IgD-negative memory B cell (primary cell): Measurements from ENCODE around the gene BTN1A1. TPM values are rescaled to one million over a fixed set of nuclear protein-coding genes. Genes with fewer than 3 reads are reported as not detected.
"Not testable (repeated sequence)": the region's sequence is repeated elsewhere in the genome, so short reads cannot be mapped to it uniquely, and the experiment has no call there.

Source experiments
- H3K27ac Mint-ChIP-seq, 3 donors: one replicate each; pipeline ENCODE4 v1.8.0; 2020 to 2022; ENCODE audit warnings: mild to moderate bottlenecking in 3 of 3, mixed read lengths in 3 of 3, moderate library complexity in 1 of 3
- H3K27me3 Mint-ChIP-seq: one replicate; pipeline ENCODE4 v1.8.0; 2021; ENCODE audit warnings: mixed read lengths
- H3K36me3 Mint-ChIP-seq: one replicate; pipeline ENCODE4 v1.8.0; 2020; ENCODE audit warnings: mild to moderate bottlenecking, mixed read lengths
- H3K4me1 Mint-ChIP-seq, 3 donors: one replicate each; pipeline ENCODE4 v1.8.0; 2020 to 2022; ENCODE audit warnings: mixed read lengths in 3 of 3, mild to moderate bottlenecking in 1 of 3
- H3K4me3 Mint-ChIP-seq, 4 donors: one replicate each; pipeline ENCODE4 v1.8.0; 2020 to 2022; ENCODE audit warnings: mild to moderate bottlenecking in 4 of 4, mixed read lengths in 4 of 4, moderate library complexity in 3 of 4
- H3K9me3 Mint-ChIP-seq, 3 donors: one replicate each; pipeline ENCODE4 v1.8.0; 2020 to 2021; ENCODE audit warnings: mixed read lengths in 3 of 3, mild to moderate bottlenecking in 1 of 3
- polyA plus RNA-seq: library from polyadenylated mRNA; unstranded; fragments of 300-500 nt; fragmentation: Illumina TruSeq; gene quantifications from one replicate; pipeline ENCODE4 v1.2.3, GENCODE V29; 2021

The BTN1A1 gene
- 3.7 TPM for polyA plus RNA-seq

- Mint-ChIP-seq H3K27me3 (peaks cover 3% of the 10 kb centered on the region), H3K27ac (peak within 1 kb of the TSS in 1 of 3 donors; percentile 25), H3K9me3 (peaks cover 0 to 1% (median 0%) of the 10 kb centered on the region in 3 donors), H3K36me3 (peaks cover 6% of the 10 kb centered on the region), H3K4me1 (peaks cover 17 to 23% (median 22%) of the 10 kb centered on the region in 3 donors), H3K4me3 (peak within 1 kb of the TSS; percentile 79 to 91 (median 87))
Observed at GRCh38 chr6:26500102-26500501, at the start of gene BTN1A1. BTN1A1 (plus strand) TSS chr6:26500303; CDS start chr6:26501287, 984 bp downstream.

GRCh38 chr6:26452631-26453235 is 47.4 kb upstream of the BTN1A1 start:
- peaks cover 22 to 36% (median 22%) of the 10 kb centered on the region in 3 donors for H3K4me1 Mint-ChIP-seq
- peaks cover 9% of the 10 kb centered on the region for H3K36me3 Mint-ChIP-seq
- H3K4me3 Mint-ChIP-seq = no peak overlapping the region
- no peaks in the 10 kb centered on the region for H3K9me3 Mint-ChIP-seq
- peak overlapping the region in 2 of 3 donors; percentile 8 to 66 for H3K27ac Mint-ChIP-seq
- no peaks in the 10 kb centered on the region for H3K27me3 Mint-ChIP-seq

- Mint-ChIP-seq H3K4me3 (peak overlapping the region in 1 of 4 donors; percentile 98), H3K9me3 (no peaks in the 10 kb centered on the region), H3K27ac (no peak overlapping the region), H3K36me3 (peaks cover 6% of the 10 kb centered on the region), H3K4me1 (peaks cover 25 to 42% (median 33%) of the 10 kb centered on the region in 3 donors), H3K27me3 (no peaks in the 10 kb centered on the region)
Observed at GRCh38 chr6:26454631-26455030, 45.5 kb upstream of the BTN1A1 start.

- no peaks in the 10 kb centered on the region for H3K9me3 Mint-ChIP-seq
- H3K36me3 Mint-ChIP-seq = peaks cover 5% of the 10 kb centered on the region
- peak overlapping the region in 1 of 4 donors; percentile 98 for H3K4me3 Mint-ChIP-seq
- no peaks in the 10 kb centered on the region for H3K27me3 Mint-ChIP-seq
- peak overlapping the region in 2 of 3 donors; percentile 9 to 52 for H3K27ac Mint-ChIP-seq
- peaks cover 32 to 47% (median 39%) of the 10 kb centered on the region in 3 donors for H3K4me1 Mint-ChIP-seq
Observed at GRCh38 chr6:26455357-26455970, 44.6 kb upstream of the BTN1A1 start.

- Mint-ChIP-seq H3K36me3 (peaks cover 7% of the 10 kb centered on the region), H3K9me3 (no peaks in the 10 kb centered on the region), H3K4me3 (peak overlapping the region; percentile 98 to 100 (median 100)), H3K4me1 (peaks cover 35 to 53% (median 49%) of the 10 kb centered on the region in 3 donors), H3K27me3 (no peaks in the 10 kb centered on the region), H3K27ac (peak overlapping the region; percentile 78 to 98 (median 96))
Observed at GRCh38 chr6:26457264-26457805, 42.8 kb upstream of the BTN1A1 start.

GRCh38 chr6:26457806-26458688 is 42.1 kb upstream of the BTN1A1 start, which contains the start of gene BTN2A1:
BTN2A1 (plus strand) TSS chr6:26457955; CDS start chr6:26458637, 682 bp downstream.
- H3K27ac Mint-ChIP-seq = peak within 1 kb of the TSS; percentile 78 to 98 (median 96)
- peaks cover 9% of the 10 kb centered on the region for H3K36me3 Mint-ChIP-seq
- H3K4me1 Mint-ChIP-seq = peaks cover 39 to 59% (median 50%) of the 10 kb centered on the region in 3 donors
- no peaks in the 10 kb centered on the region for H3K9me3 Mint-ChIP-seq
- H3K27me3 Mint-ChIP-seq = no peaks in the 10 kb centered on the region
- peak within 1 kb of the TSS; percentile 98 to 100 (median 100) for H3K4me3 Mint-ChIP-seq

- H3K4me3 Mint-ChIP-seq = peak overlapping the region; percentile 63 to 98 (median 88)
- peaks cover 17% of the 10 kb centered on the region for H3K36me3 Mint-ChIP-seq
- H3K27me3 Mint-ChIP-seq = no peaks in the 10 kb centered on the region
- peak overlapping the region in 1 of 3 donors; percentile 33 for H3K27ac Mint-ChIP-seq
- peaks cover 45 to 66% (median 56%) of the 10 kb centered on the region in 3 donors for H3K4me1 Mint-ChIP-seq
- H3K9me3 Mint-ChIP-seq = peaks cover 0 to 2% (median 0%) of the 10 kb centered on the region in 3 donors
Observed at GRCh38 chr6:26459023-26459810, 40.9 kb upstream of the BTN1A1 start.

- peaks cover 22% of the 10 kb centered on the region for H3K36me3 Mint-ChIP-seq
- peak overlapping the region in 2 of 4 donors; percentile 61 to 98 for H3K4me3 Mint-ChIP-seq
- not testable (repeated sequence) for H3K27me3 Mint-ChIP-seq, H3K9me3 Mint-ChIP-seq
- peak overlapping the region in 1 of 3 donors; percentile 22 for H3K27ac Mint-ChIP-seq
- H3K4me1 Mint-ChIP-seq = peaks cover 47 to 64% (median 48%) of the 10 kb centered on the region in 3 donors
Observed at GRCh38 chr6:26461353-26461752, 38.8 kb upstream of the BTN1A1 start.

- Mint-ChIP-seq H3K27ac (peak overlapping the region in 2 of 3 donors; percentile 9 to 67), H3K4me3 (peak overlapping the region in 1 of 4 donors; percentile 36), H3K27me3 (no peaks in the 10 kb centered on the region)
Observed at GRCh38 chr6:26464014-26464413, 36.1 kb upstream of the BTN1A1 start.

GRCh38 chr6:26464416-26465131 is 35.5 kb upstream of the BTN1A1 start:
- peak overlapping the region in 1 of 4 donors; percentile 36 for H3K4me3 Mint-ChIP-seq
- H3K36me3 Mint-ChIP-seq = peaks cover 33% of the 10 kb centered on the region
- H3K9me3 Mint-ChIP-seq = peaks cover 0 to 4% (median 1%) of the 10 kb centered on the region in 3 donors
- H3K27ac Mint-ChIP-seq = peak overlapping the region in 2 of 3 donors; percentile 9 to 76
- peaks cover 39 to 56% (median 43%) of the 10 kb centered on the region in 3 donors for H3K4me1 Mint-ChIP-seq
- no peaks in the 10 kb centered on the region for H3K27me3 Mint-ChIP-seq

More at GRCh38 chr6:26464014-26464413, 36.1 kb upstream of the BTN1A1 start:
- Mint-ChIP-seq H3K4me1 (peaks cover 43 to 59% (median 46%) of the 10 kb centered on the region in 3 donors), H3K9me3 (peaks cover 0 to 4% (median 1%) of the 10 kb centered on the region in 3 donors), H3K36me3 (peaks cover 33% of the 10 kb centered on the region)

GRCh38 chr6:26465776-26466175 is 34.3 kb upstream of the BTN1A1 start:
- peaks cover 31 to 44% (median 35%) of the 10 kb centered on the region in 3 donors for H3K4me1 Mint-ChIP-seq
- H3K27ac Mint-ChIP-seq = peak overlapping the region in 1 of 3 donors; percentile 44
- H3K27me3 Mint-ChIP-seq = no peaks in the 10 kb centered on the region
- no peak overlapping the region for H3K4me3 Mint-ChIP-seq
- peaks cover 33% of the 10 kb centered on the region for H3K36me3 Mint-ChIP-seq
- H3K9me3 Mint-ChIP-seq = peaks cover 0 to 4% (median 1%) of the 10 kb centered on the region in 3 donors

GRCh38 chr6:26468829-26469228 is 31.3 kb upstream of the BTN1A1 start:
- Mint-ChIP-seq H3K4me1 (peaks cover 31 to 36% (median 35%) of the 10 kb centered on the region in 3 donors), H3K27me3 (no peaks in the 10 kb centered on the region), H3K36me3 (peaks cover 23% of the 10 kb centered on the region), H3K9me3 (peaks cover 0 to 13% (median 3%) of the 10 kb centered on the region in 3 donors), H3K4me3 (peak overlapping the region in 3 of 4 donors; percentile 66 to 69 (median 69)), H3K27ac (peak overlapping the region in 2 of 3 donors; percentile 46 to 80)

- no peaks in the 10 kb centered on the region for H3K27me3 Mint-ChIP-seq
- H3K4me1 Mint-ChIP-seq = peaks cover 32 to 35% (median 35%) of the 10 kb centered on the region in 3 donors
- peak overlapping the region in 1 of 3 donors; percentile 16 for H3K27ac Mint-ChIP-seq
- H3K9me3 Mint-ChIP-seq = peaks cover 0 to 9% (median 3%) of the 10 kb centered on the region in 3 donors
- peak overlapping the region in 1 of 4 donors; percentile 18 for H3K4me3 Mint-ChIP-seq
- H3K36me3 Mint-ChIP-seq = peaks cover 14% of the 10 kb centered on the region
Observed at GRCh38 chr6:26470643-26471042, 29.5 kb upstream of the BTN1A1 start.
